ENCODE data around the gene KRTAP6-2.

Gene KRTAP6-2

GRCh38 chr21:30625449-30626165, 26.9 kb upstream of the KRTAP6-2 start:
- no peak for DNase-seq (ENCODE audit: low read depth)
- no peak for TF ChIP-seq CTCF (IDR thresholded peaks at IDR 0.05; ENCODE audit: control insufficient read depth, extremely low read depth, insufficient read depth)
- no peak overlapping the region for H3K4me3 ChIP-seq (ENCODE audit: low read depth, low read length)

DNA sequence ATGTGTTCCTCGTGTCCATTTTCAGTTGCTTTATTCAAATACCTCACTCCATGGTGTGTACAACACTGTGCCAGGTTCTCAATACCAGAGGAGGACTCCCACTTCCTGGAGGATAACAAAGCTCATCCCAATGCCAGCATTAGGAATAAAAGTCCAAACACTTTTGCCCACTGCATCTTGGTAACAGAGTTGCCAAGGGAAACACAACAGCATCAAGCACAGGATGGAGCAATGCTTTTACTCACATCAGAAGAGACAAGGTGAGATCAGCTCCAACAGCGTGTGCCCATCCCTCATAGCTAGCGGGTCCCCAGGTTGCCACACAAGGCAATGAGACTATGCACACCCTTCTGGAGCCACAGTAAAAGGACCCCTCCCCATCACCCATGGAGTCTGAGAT, 24.7 kb upstream of the KRTAP6-2 start:
- H3K4me3 ChIP-seq (ENCODE audit: low read depth, low read length) = no peak overlapping the region
- no peak for TF ChIP-seq CTCF (IDR thresholded peaks at IDR 0.05; ENCODE audit: control insufficient read depth, extremely low read depth, insufficient read depth)
- no peak for DNase-seq (ENCODE audit: low read depth)

- no peak for DNase-seq (ENCODE audit: low read depth)
- H3K4me3 ChIP-seq (ENCODE audit: low read depth, low read length) = no peak within 1 kb of the TSS
- TF ChIP-seq CTCF (IDR thresholded peaks at IDR 0.05; ENCODE audit: control insufficient read depth, extremely low read depth, insufficient read depth) = no peak
These were observed 21.8 kb upstream of the KRTAP6-2 start, which contains the start of gene KRTAP20-4 for GRCh38 chr21:30620522-30620921. KRTAP20-4 (plus strand) TSS chr21:30620627.

- TF ChIP-seq CTCF (IDR thresholded peaks at IDR 0.05; ENCODE audit: control insufficient read depth, extremely low read depth, insufficient read depth) = no peak
- H3K4me3 ChIP-seq (ENCODE audit: low read depth, low read length) = no peak overlapping the region
- no peak for DNase-seq (ENCODE audit: low read depth)
These were observed 21.4 kb upstream of the KRTAP6-2 start for GRCh38 chr21:30620080-30620479.

DNA sequence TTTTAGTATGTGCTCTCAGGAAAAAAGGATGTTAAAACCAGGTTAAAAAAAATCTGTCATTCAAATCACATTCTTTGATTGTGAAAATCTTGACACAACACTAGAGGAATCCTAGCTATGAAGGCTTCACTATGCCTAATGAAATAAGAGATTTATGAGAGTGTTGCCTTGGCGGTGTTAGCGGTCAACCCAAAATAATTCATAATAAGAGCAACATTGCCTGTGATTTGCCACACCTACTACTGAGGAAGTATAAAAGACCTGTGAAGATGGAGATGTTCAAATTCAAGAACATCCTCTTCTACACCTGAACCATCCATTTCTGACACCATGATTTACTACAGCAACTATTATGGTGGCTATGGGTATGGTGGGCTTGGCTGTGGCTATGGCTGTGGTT, 17.4 kb upstream of the KRTAP6-2 start, which contains the start of gene KRTAP20-1:
Gene KRTAP20-1 (plus strand): TSS at position 301 of the 400 bp plus-strand sequence. CDS start 30 bp downstream, at position 331.
- DNase-seq (ENCODE audit: low read depth) = no peak
- TF ChIP-seq CTCF (IDR thresholded peaks at IDR 0.05; ENCODE audit: control insufficient read depth, extremely low read depth, insufficient read depth) = no peak
- no peak within 1 kb of the TSS for H3K4me3 ChIP-seq (ENCODE audit: low read depth, low read length)

- DNase-seq (ENCODE audit: low read depth) = no peak
- H3K4me3 ChIP-seq (ENCODE audit: low read depth, low read length) = no peak overlapping the region
- no peak for TF ChIP-seq CTCF (IDR thresholded peaks at IDR 0.05; ENCODE audit: control insufficient read depth, extremely low read depth, insufficient read depth)
These were observed 16.5 kb upstream of the KRTAP6-2 start for GRCh38 chr21:30615199-30615598.

GRCh38 chr21:30613836-30614235, 15.1 kb upstream of the KRTAP6-2 start, which contains the start of gene KRTAP6-1:
KRTAP6-1 (minus strand) TSS chr21:30613930; CDS start chr21:30613904, 26 bp downstream.
- no peak for TF ChIP-seq CTCF (IDR thresholded peaks at IDR 0.05; ENCODE audit: control insufficient read depth, extremely low read depth, insufficient read depth)
- no peak for DNase-seq (ENCODE audit: low read depth)
- H3K4me3 ChIP-seq (ENCODE audit: low read depth, low read length) = no peak within 1 kb of the TSS
